ENCODE data around the gene RP9.

GRCh38 chr7:33127085-33127484, 17.9 kb upstream of the RP9 start:
- TF ChIP-seq CTCF (conservative IDR thresholded peaks at IDR 0.05) (no peak), EZH2 (IDR thresholded peaks at IDR 0.05; ENCODE audit: low read depth) (no peak)

All from PC-9 (cell line).